Liver (tissue), 9 donors: ENCODE results near the gene NR4A2. TPM values are rescaled to one million over a fixed set of nuclear protein-coding genes. Genes with fewer than 3 reads are reported as not detected.

Source experiments
- DNase-seq: peaks from one replicate; pipeline ENCODE4 v3.0.0-alpha.2; 2017; ENCODE audit warnings: low spot score
- H3K27ac ChIP-seq, 2 donors: one replicate each; pipeline ENCODE4 v1.7.0; 2013; ENCODE audit warnings: inconsistent platforms in 2 of 2, low read length in 2 of 2, control low read depth in 1 of 2, low read depth in 1 of 2, mild to moderate bottlenecking in 1 of 2
- H3K27me3 ChIP-seq, 4 donors: one replicate each; pipeline versions ENCODE4 v1.6.1 to v1.7.0; 2013; ENCODE audit warnings: low read length in 3 of 4, inconsistent platforms in 1 of 4, mild to moderate bottlenecking in 1 of 4, moderate library complexity in 1 of 4; ENCODE audit not compliant: control insufficient read depth in 4 of 4, insufficient read depth in 4 of 4
- H3K36me3 ChIP-seq, 4 donors: one replicate each; pipeline versions ENCODE4 v1.6.1 to v1.7.0; 2013; ENCODE audit warnings: low read length in 3 of 4, mild to moderate bottlenecking in 3 of 4, low read depth in 1 of 4, moderate library complexity in 1 of 4; ENCODE audit not compliant: control insufficient read depth in 4 of 4, insufficient read depth in 3 of 4
- H3K4me1 ChIP-seq, 4 donors: one replicate each; pipeline versions ENCODE4 v1.6.1 to v1.7.0; 2013; ENCODE audit warnings: low read length in 3 of 4, mild to moderate bottlenecking in 3 of 4, moderate library complexity in 1 of 4; ENCODE audit not compliant: control insufficient read depth in 4 of 4, insufficient read depth in 4 of 4
- H3K4me3 ChIP-seq, 3 donors: one replicate each; pipeline versions ENCODE4 v1.6.1 to v1.7.0; 2013; ENCODE audit warnings: low read length in 3 of 3, control low read depth in 1 of 3, low read depth in 1 of 3, mild to moderate bottlenecking in 1 of 3
- H3K9ac ChIP-seq, 2 donors: one replicate each; pipeline ENCODE4 v1.7.0; 2013; ENCODE audit warnings: low read length in 2 of 2, mild to moderate bottlenecking in 2 of 2, moderate library complexity in 2 of 2, control low read depth in 1 of 2, low read depth in 1 of 2
- H3K9me3 ChIP-seq, 4 donors: one replicate each; pipeline versions ENCODE4 v1.6.1 to v1.7.0; 2013; ENCODE audit warnings: low read length in 3 of 4; ENCODE audit not compliant: control insufficient read depth in 4 of 4
- ATF3 ChIP-seq: IDR thresholded peaks from 2 replicates; pipeline ENCODE4 v1.6.1; 2016; ENCODE audit warnings: antibody characterized with exemption
- EGR1 ChIP-seq, 2 donors: IDR thresholded peaks; 2 replicates each; pipeline ENCODE4 v1.6.1; 2016 to 2018; ENCODE audit warnings: antibody characterized with exemption in 2 of 2, low read depth in 2 of 2
- FOXA1 ChIP-seq: IDR thresholded peaks from 2 replicates; pipeline ENCODE4 v1.6.1; 2016; ENCODE audit warnings: antibody characterized with exemption
- FOXA2 ChIP-seq: IDR thresholded peaks from 2 replicates; pipeline ENCODE4 v1.6.1; 2016; ENCODE audit warnings: antibody characterized with exemption
- GABPA ChIP-seq, 2 donors: IDR thresholded peaks in 1 of 2; conservative IDR thresholded peaks in 1 of 2; 2 replicates each; pipeline ENCODE4 v1.6.1; 2016; ENCODE audit warnings: antibody characterized with exemption in 2 of 2, mild to moderate bottlenecking in 1 of 2, moderate library complexity in 1 of 2
- HNF4A ChIP-seq, 2 donors: conservative IDR thresholded peaks; 2 replicates each; pipeline ENCODE4 v1.6.1; 2016; ENCODE audit warnings: antibody characterized with exemption in 2 of 2, mild to moderate bottlenecking in 2 of 2
- MAX ChIP-seq: IDR thresholded peaks from 2 replicates; pipeline ENCODE4 v1.6.1; 2016; ENCODE audit warnings: antibody characterized with exemption
- NR2F2 ChIP-seq: IDR thresholded peaks from 2 replicates; pipeline ENCODE4 v1.6.1; 2016; ENCODE audit warnings: antibody characterized with exemption
- RAD21 ChIP-seq, 2 donors: IDR thresholded peaks; 2 replicates each; pipeline ENCODE4 v1.6.1; 2016; ENCODE audit warnings: antibody characterized with exemption in 2 of 2, mild to moderate bottlenecking in 2 of 2
- RXRA ChIP-seq, 2 donors: IDR thresholded peaks; 2 replicates each; pipeline ENCODE4 v1.6.1; 2017 to 2018; ENCODE audit warnings: antibody characterized with exemption in 2 of 2, mild to moderate bottlenecking in 1 of 2
- SP1 ChIP-seq: IDR thresholded peaks from 2 replicates; pipeline ENCODE4 v1.6.1; 2018; ENCODE audit warnings: antibody characterized with exemption, mild to moderate bottlenecking
- TAF1 ChIP-seq: conservative IDR thresholded peaks from 2 replicates; pipeline ENCODE4 v1.6.1; 2016; ENCODE audit warnings: antibody characterized with exemption, mild to moderate bottlenecking
- YY1 ChIP-seq: IDR thresholded peaks from 2 replicates; pipeline ENCODE4 v1.6.1; 2016; ENCODE audit warnings: antibody characterized with exemption, mild to moderate bottlenecking
- WGBS: extraction: QIAGEN DNeasy Blood & Tissue Kit; methylation state at CpG from one replicate; pipeline ENCODE4 v1.1.7; 2013; 5-methylcytosine and 5-hydroxymethylcytosine counted together
- polyA plus RNA-seq, 2 donors: library from polyadenylated mRNA; stranded (reverse) in 1 of 2; unstranded in 1 of 2; fragments of 200-250 nt in 1 of 2; fragments of >200 nt in 1 of 2; fragmentation: Nextera tagmentation in 1 of 2; extraction: Ambion mirVana in 1 of 2; gene quantifications; one replicate each; pipeline versions ENCODE4 v1.2.1 to v1.2.3, GENCODE V29; 2013 to 2015
- total RNA-seq, 2 donors: library from RNA; depleted of rRNA; stranded (reverse); fragments of >200 nt; gene quantifications; one replicate each; pipeline ENCODE4 v1.2.3, GENCODE V29; 2014
- TF ChIP-seq, protein P1 (sequence below): IDR thresholded peaks from 2 replicates; pipeline ENCODE4 v1.6.1; 2016; ENCODE audit warnings: antibody characterized with exemption
- TF ChIP-seq, protein P2 (sequence below): IDR thresholded peaks from 2 replicates; pipeline ENCODE4 v1.6.1; 2016; ENCODE audit warnings: antibody characterized with exemption, mild to moderate bottlenecking
- TF ChIP-seq, protein P3 (sequence below): fragments of 150-350 bp; IDR thresholded peaks from 2 replicates; pipeline ENCODE4 v1.5.1; 2017; ENCODE audit warnings: improper control_type of control experiment, low read depth, low read length; ENCODE audit not compliant: missing input control
- donor health status: healthy.
- donor health status: healthy.
- donor health status: healthy.
- donor health status: healthy.
- donor health status: healthy.

Gene NR4A2
- total and polyA plus RNA-seq, 4 donors: 0.08 to 0.96 (median 0.25) TPM

GRCh38 chr2:156321243-156321904 lies 11.1 kb downstream of the NR4A2 start:
- WGBS: 8% methylated on average over 31 of the region's 31 CpGs
- Histone ChIP-seq H3K9me3 (peaks cover 0 to 7% (median 2%) of the 10 kb centered on the region in 4 donors), H3K36me3 (peaks cover 0 to 11% (median 2%) of the 10 kb centered on the region in 4 donors), H3K27ac (no peak overlapping the region), H3K9ac (no peak overlapping the region), H3K27me3 (peaks cover 0 to 4% (median 0%) of the 10 kb centered on the region in 4 donors), H3K4me3 (peak overlapping the region in 1 of 3 donors; percentile 45), H3K4me1 (peaks cover 10 to 31% (median 26%) of the 10 kb centered on the region in 4 donors)
- no peak for TF ChIP-seq HNF4A (conservative IDR thresholded peaks at IDR 0.05)
- TF ChIP-seq NR2F2: no peak
- no peak for TF ChIP-seq MAX
- no peak for TF ChIP-seq EGR1 (IDR thresholded peaks at IDR 0.05; ENCODE audit: low read depth in 2 of 2)
- no peak for TF ChIP-seq RAD21 (IDR thresholded peaks at IDR 0.05)
- TF ChIP-seq TAF1: no peak
- no peak for TF ChIP-seq FOXA1
- TF ChIP-seq ATF3: no peak
- no peak for TF ChIP-seq YY1
- TF ChIP-seq, protein P1, sequence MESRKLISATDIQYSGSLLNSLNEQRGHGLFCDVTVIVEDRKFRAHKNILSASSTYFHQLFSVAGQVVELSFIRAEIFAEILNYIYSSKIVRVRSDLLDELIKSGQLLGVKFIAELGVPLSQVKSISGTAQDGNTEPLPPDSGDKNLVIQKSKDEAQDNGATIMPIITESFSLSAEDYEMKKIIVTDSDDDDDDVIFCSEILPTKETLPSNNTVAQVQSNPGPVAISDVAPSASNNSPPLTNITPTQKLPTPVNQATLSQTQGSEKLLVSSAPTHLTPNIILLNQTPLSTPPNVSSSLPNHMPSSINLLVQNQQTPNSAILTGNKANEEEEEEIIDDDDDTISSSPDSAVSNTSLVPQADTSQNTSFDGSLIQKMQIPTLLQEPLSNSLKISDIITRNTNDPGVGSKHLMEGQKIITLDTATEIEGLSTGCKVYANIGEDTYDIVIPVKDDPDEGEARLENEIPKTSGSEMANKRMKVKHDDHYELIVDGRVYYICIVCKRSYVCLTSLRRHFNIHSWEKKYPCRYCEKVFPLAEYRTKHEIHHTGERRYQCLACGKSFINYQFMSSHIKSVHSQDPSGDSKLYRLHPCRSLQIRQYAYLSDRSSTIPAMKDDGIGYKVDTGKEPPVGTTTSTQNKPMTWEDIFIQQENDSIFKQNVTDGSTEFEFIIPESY: no peak
- no peak for TF ChIP-seq GABPA (IDR thresholded peaks at IDR 0.05 in 1 of 2, conservative IDR thresholded peaks at IDR 0.05 in 1 of 2)
- TF ChIP-seq, protein P2, sequence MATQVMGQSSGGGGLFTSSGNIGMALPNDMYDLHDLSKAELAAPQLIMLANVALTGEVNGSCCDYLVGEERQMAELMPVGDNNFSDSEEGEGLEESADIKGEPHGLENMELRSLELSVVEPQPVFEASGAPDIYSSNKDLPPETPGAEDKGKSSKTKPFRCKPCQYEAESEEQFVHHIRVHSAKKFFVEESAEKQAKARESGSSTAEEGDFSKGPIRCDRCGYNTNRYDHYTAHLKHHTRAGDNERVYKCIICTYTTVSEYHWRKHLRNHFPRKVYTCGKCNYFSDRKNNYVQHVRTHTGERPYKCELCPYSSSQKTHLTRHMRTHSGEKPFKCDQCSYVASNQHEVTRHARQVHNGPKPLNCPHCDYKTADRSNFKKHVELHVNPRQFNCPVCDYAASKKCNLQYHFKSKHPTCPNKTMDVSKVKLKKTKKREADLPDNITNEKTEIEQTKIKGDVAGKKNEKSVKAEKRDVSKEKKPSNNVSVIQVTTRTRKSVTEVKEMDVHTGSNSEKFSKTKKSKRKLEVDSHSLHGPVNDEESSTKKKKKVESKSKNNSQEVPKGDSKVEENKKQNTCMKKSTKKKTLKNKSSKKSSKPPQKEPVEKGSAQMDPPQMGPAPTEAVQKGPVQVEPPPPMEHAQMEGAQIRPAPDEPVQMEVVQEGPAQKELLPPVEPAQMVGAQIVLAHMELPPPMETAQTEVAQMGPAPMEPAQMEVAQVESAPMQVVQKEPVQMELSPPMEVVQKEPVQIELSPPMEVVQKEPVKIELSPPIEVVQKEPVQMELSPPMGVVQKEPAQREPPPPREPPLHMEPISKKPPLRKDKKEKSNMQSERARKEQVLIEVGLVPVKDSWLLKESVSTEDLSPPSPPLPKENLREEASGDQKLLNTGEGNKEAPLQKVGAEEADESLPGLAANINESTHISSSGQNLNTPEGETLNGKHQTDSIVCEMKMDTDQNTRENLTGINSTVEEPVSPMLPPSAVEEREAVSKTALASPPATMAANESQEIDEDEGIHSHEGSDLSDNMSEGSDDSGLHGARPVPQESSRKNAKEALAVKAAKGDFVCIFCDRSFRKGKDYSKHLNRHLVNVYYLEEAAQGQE: no peak
- no peak for TF ChIP-seq SP1
- no peak for DNase-seq

GRCh38 chr2:156320486-156321098 lies 11.9 kb downstream of the NR4A2 start:
- H3K27me3 ChIP-seq: peaks cover 0 to 4% (median 0%) of the 10 kb centered on the region in 4 donors
- no peak for TF ChIP-seq SP1
- TF ChIP-seq, protein P1: no peak
- TF ChIP-seq FOXA2: no peak
- no peak for TF ChIP-seq EGR1 (IDR thresholded peaks at IDR 0.05; ENCODE audit: low read depth in 2 of 2)
- no peak for TF ChIP-seq GABPA (IDR thresholded peaks at IDR 0.05 in 1 of 2, conservative IDR thresholded peaks at IDR 0.05 in 1 of 2)
- no peak for TF ChIP-seq NR2F2
- no peak for TF ChIP-seq RXRA (IDR thresholded peaks at IDR 0.05)
- TF ChIP-seq, protein P3, sequence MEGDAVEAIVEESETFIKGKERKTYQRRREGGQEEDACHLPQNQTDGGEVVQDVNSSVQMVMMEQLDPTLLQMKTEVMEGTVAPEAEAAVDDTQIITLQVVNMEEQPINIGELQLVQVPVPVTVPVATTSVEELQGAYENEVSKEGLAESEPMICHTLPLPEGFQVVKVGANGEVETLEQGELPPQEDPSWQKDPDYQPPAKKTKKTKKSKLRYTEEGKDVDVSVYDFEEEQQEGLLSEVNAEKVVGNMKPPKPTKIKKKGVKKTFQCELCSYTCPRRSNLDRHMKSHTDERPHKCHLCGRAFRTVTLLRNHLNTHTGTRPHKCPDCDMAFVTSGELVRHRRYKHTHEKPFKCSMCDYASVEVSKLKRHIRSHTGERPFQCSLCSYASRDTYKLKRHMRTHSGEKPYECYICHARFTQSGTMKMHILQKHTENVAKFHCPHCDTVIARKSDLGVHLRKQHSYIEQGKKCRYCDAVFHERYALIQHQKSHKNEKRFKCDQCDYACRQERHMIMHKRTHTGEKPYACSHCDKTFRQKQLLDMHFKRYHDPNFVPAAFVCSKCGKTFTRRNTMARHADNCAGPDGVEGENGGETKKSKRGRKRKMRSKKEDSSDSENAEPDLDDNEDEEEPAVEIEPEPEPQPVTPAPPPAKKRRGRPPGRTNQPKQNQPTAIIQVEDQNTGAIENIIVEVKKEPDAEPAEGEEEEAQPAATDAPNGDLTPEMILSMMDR: no peak
- no peak for TF ChIP-seq HNF4A (conservative IDR thresholded peaks at IDR 0.05)
- no peak for TF ChIP-seq FOXA1
- H3K4me3 ChIP-seq: peak overlapping the region in 2 of 3 donors; percentile 45 to 67
- WGBS: 5% methylated on average over 31 of the region's 31 CpGs
- peaks cover 10 to 31% (median 26%) of the 10 kb centered on the region in 4 donors for H3K4me1 ChIP-seq
- H3K9ac ChIP-seq: peak overlapping the region in 1 of 2 donors; percentile 7
- H3K9me3 ChIP-seq: peaks cover 0 to 7% (median 2%) of the 10 kb centered on the region in 4 donors
- no peak for DNase-seq
- H3K36me3 ChIP-seq: peaks cover 0 to 4% (median 1%) of the 10 kb centered on the region in 4 donors
- peak overlapping the region; percentile 59 to 60 for H3K27ac ChIP-seq
